Endothelial cell (in vitro differentiated cells): Measurements from ENCODE around the gene SYNJ1. TPM values are rescaled to one million over a fixed set of nuclear protein-coding genes. Genes with fewer than 3 reads are reported as not detected.
A peak's percentile ranks its signal among the peaks of the same experiment; 100 is the strongest.
"Not testable (repeated sequence)": the region's sequence is repeated elsewhere in the genome, so short reads cannot be mapped to it uniquely, and the experiment has no call there.

ENCODE experiments used
- DNase-seq: peaks from one replicate; pipeline ENCODE4 v3.0.0; 2021; ENCODE audit warnings: low spot score
- H3K27ac Mint-ChIP-seq: one replicate; pipeline ENCODE4 v1.8.0; 2021; ENCODE audit warnings: mixed read lengths, inconsistent platforms; ENCODE audit not compliant: unreplicated experiment
- H3K27me3 Mint-ChIP-seq: one replicate; pipeline ENCODE4 v1.8.0; 2021; ENCODE audit warnings: mild to moderate bottlenecking, moderate library complexity, mixed read lengths, inconsistent platforms; ENCODE audit not compliant: unreplicated experiment
- H3K36me3 Mint-ChIP-seq: one replicate; pipeline ENCODE4 v1.8.0; 2021; ENCODE audit warnings: mild to moderate bottlenecking, low read depth, mixed read lengths, inconsistent platforms; ENCODE audit not compliant: unreplicated experiment
- H3K4me1 Mint-ChIP-seq: one replicate; pipeline ENCODE4 v1.8.0; 2021; ENCODE audit warnings: mild to moderate bottlenecking, mixed read lengths, inconsistent platforms; ENCODE audit not compliant: unreplicated experiment
- H3K4me3 Mint-ChIP-seq: one replicate; pipeline ENCODE4 v1.8.0; 2021; ENCODE audit warnings: mild to moderate bottlenecking, mixed read lengths, inconsistent platforms; ENCODE audit not compliant: unreplicated experiment
- H3K9me3 Mint-ChIP-seq: one replicate; pipeline ENCODE4 v1.8.0; 2021; ENCODE audit warnings: mixed read lengths, inconsistent platforms; ENCODE audit not compliant: unreplicated experiment
- total RNA-seq: library from RNA; stranded (reverse); fragmentation: NEBNext Ultra II Directional; extraction: Animal tissue kit (Norgen Biotek cat#: 25700); gene quantifications from one replicate; pipeline ENCODE4 v1.2.1, GENCODE V29; 2021; ENCODE audit not compliant: unreplicated experiment
- TF ChIP-seq, protein P1 (sequence below): fragments of 200-600 bp; sonication (generic); IDR thresholded peaks from one replicate; pipeline ENCODE4 v1.5.0; 2021; ENCODE audit warnings: antibody characterized with exemption; ENCODE audit not compliant: unreplicated experiment

Gene SYNJ1
- total RNA-seq, 1 donor from 2014 or later, result 23.0 TPM

DNA sequence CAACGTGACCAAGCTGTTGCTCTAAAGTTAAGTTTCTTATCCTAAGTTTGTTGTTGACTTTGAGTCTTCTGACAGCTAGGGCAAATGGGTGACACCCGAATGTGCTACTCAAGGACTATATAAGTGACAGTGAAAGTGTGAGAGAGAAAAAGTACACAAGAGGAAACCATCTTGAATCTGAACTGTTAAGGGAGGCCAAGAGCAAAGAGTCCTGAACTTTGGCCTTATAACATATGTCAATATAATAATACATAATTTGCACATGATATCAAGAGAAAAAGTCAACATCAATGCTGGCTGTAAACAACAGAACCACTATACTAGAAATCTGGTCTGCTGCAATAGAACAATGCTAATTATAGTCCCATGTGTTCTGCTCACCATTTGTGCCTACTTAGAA lies 29.5 kb downstream of the SYNJ1 start:
- no peak for DNase-seq
- Mint-ChIP-seq H3K27ac (peak overlapping the region; percentile 15), H3K9me3 (no peaks in the 10 kb centered on the region), H3K4me1 (peaks cover 21% of the 10 kb centered on the region), H3K4me3 (no peak overlapping the region), H3K36me3 (peaks cover 10% of the 10 kb centered on the region), H3K27me3 (no peaks in the 10 kb centered on the region)
- TF ChIP-seq, protein P1, sequence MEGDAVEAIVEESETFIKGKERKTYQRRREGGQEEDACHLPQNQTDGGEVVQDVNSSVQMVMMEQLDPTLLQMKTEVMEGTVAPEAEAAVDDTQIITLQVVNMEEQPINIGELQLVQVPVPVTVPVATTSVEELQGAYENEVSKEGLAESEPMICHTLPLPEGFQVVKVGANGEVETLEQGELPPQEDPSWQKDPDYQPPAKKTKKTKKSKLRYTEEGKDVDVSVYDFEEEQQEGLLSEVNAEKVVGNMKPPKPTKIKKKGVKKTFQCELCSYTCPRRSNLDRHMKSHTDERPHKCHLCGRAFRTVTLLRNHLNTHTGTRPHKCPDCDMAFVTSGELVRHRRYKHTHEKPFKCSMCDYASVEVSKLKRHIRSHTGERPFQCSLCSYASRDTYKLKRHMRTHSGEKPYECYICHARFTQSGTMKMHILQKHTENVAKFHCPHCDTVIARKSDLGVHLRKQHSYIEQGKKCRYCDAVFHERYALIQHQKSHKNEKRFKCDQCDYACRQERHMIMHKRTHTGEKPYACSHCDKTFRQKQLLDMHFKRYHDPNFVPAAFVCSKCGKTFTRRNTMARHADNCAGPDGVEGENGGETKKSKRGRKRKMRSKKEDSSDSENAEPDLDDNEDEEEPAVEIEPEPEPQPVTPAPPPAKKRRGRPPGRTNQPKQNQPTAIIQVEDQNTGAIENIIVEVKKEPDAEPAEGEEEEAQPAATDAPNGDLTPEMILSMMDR, result no peak

DNA sequence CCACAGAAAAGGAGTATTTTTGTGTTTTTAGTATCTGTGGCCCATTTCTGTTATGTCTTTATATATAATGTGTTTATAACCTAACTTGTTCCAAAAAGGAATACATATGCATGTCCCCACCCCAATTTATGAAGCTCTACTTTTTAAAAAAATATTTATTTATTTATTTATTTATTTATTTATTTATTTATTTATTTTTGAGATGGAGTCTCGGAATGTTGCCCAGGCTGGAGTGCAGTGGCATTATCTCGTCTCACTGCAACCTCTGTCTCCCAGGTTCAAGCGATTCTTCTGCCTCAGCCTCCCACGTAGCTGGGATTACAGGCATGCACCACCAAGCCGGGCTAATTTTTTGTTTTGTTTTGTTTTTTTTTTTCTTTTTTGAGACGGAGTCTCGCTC lies 32.3 kb downstream of the SYNJ1 start:
- not testable (repeated sequence) for H3K9me3 Mint-ChIP-seq, H3K27me3 Mint-ChIP-seq, H3K4me1 Mint-ChIP-seq, DNase-seq, H3K4me3 Mint-ChIP-seq, H3K27ac Mint-ChIP-seq
- peaks cover 13% of the 10 kb centered on the region for H3K36me3 Mint-ChIP-seq

DNA sequence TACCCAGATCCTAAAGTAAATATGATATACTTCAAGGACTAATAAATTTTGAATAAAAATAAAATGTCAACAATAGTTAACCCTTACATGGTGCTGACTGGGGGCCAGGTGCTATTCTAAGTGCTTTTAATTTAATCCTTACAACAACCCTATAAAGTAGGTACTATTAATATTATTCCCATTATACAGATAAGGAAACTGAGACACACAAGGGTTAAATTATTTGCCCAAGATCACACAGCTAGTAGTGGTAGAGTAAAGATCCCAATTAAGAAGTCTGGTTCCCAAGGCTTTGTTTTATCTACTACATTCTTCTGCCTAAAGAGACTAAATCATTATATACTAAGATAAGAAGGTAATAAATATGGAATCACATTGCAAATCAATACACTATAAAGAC lies 34.2 kb downstream of the SYNJ1 start:
- Mint-ChIP-seq H3K9me3 (no peaks in the 10 kb centered on the region), H3K4me3 (no peak overlapping the region), H3K27ac (no peak overlapping the region), H3K36me3 (peaks cover 3% of the 10 kb centered on the region), H3K4me1 (no peaks in the 10 kb centered on the region), H3K27me3 (no peaks in the 10 kb centered on the region)
- TF ChIP-seq, protein P1, result no peak
- DNase-seq, result no peak

DNA sequence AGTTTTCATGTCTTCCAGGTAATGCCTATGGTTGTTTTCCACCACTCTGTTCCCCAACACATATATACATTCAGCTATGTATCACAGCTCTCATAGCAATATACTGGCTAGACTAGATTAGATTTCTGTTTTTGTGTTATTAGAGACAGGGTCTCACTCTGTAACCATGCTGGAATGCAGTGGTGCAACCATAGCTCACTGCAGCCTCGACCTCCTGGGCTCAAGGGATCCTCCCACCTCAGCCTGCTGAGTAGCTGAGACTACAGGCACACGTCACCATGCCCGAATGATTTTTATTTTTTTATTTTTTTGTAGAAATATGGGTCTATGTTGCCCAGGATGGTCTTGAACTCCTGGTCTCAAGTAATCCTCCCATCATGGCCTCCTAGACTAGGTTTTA lies 37.7 kb downstream of the SYNJ1 start:
- Mint-ChIP-seq H3K4me3 (no peak overlapping the region), H3K9me3 (no peaks in the 10 kb centered on the region), H3K27ac (no peak overlapping the region), H3K27me3 (no peaks in the 10 kb centered on the region), H3K36me3 (peaks cover 3% of the 10 kb centered on the region), H3K4me1 (no peaks in the 10 kb centered on the region)
- TF ChIP-seq, protein P1, result no peak
- DNase-seq, result no peak

DNA sequence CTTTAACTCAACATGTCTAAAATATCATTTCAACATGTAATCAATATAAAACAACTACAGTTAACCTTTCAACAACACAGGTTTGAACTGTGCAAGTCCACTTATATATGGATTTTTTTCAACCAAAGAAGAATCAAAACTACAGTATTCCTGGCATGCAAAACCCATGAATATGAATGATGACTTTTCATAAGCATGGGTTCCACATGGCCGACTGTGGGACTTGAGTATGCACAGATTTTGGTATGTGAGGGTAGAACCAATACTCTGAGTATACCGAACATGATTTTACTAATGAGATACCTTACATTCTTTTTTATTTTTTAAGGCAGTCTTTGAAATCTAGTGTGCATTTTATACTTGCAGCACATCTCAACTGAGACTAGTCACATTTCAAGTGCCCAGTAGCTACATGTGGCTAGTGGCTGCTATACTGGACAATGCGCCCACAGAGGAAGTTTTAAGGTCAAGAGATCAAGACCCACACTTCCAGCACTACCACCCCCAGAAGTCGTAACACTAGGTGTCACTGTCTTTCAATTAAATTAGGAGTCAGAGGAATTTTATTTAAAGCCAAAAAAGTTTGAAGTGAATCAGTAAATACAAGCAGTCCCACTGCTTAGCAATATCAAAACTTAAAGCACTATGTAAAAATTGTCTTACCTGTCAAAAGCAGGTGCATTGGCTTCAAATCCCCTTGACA lies 40.0 kb downstream of the SYNJ1 start:
- Mint-ChIP-seq H3K36me3 (peaks cover 3% of the 10 kb centered on the region), H3K4me1 (no peaks in the 10 kb centered on the region), H3K27ac (no peak overlapping the region), H3K4me3 (no peak overlapping the region), H3K9me3 (no peaks in the 10 kb centered on the region), H3K27me3 (no peaks in the 10 kb centered on the region)
- no peak for DNase-seq
- TF ChIP-seq, protein P1, result no peak
